Endothelial cell (in vitro differentiated cells): ENCODE results near the gene FOXL3. TPM values are rescaled to one million over a fixed set of nuclear protein-coding genes. Genes with fewer than 3 reads are reported as not detected.
"Not testable (repeated sequence)": the region's sequence is repeated elsewhere in the genome, so short reads cannot be mapped to it uniquely, and the experiment has no call there.

Source experiments
- DNase-seq: peaks from one replicate; pipeline ENCODE4 v3.0.0; 2021; ENCODE audit warnings: low spot score
- H3K27ac Mint-ChIP-seq: one replicate; pipeline ENCODE4 v1.8.0; 2021; ENCODE audit warnings: mixed read lengths, inconsistent platforms; ENCODE audit not compliant: unreplicated experiment
- H3K27me3 Mint-ChIP-seq: one replicate; pipeline ENCODE4 v1.8.0; 2021; ENCODE audit warnings: mild to moderate bottlenecking, moderate library complexity, mixed read lengths, inconsistent platforms; ENCODE audit not compliant: unreplicated experiment
- H3K36me3 Mint-ChIP-seq: one replicate; pipeline ENCODE4 v1.8.0; 2021; ENCODE audit warnings: mild to moderate bottlenecking, low read depth, mixed read lengths, inconsistent platforms; ENCODE audit not compliant: unreplicated experiment
- H3K4me1 Mint-ChIP-seq: one replicate; pipeline ENCODE4 v1.8.0; 2021; ENCODE audit warnings: mild to moderate bottlenecking, mixed read lengths, inconsistent platforms; ENCODE audit not compliant: unreplicated experiment
- H3K4me3 Mint-ChIP-seq: one replicate; pipeline ENCODE4 v1.8.0; 2021; ENCODE audit warnings: mild to moderate bottlenecking, mixed read lengths, inconsistent platforms; ENCODE audit not compliant: unreplicated experiment
- H3K9me3 Mint-ChIP-seq: one replicate; pipeline ENCODE4 v1.8.0; 2021; ENCODE audit warnings: mixed read lengths, inconsistent platforms; ENCODE audit not compliant: unreplicated experiment
- CTCF ChIP-seq: fragments of 200-600 bp; sonication (generic); IDR thresholded peaks from one replicate; pipeline ENCODE4 v1.5.0; 2021; ENCODE audit warnings: antibody characterized with exemption; ENCODE audit not compliant: unreplicated experiment
- total RNA-seq: library from RNA; stranded (reverse); fragmentation: NEBNext Ultra II Directional; extraction: Animal tissue kit (Norgen Biotek cat#: 25700); gene quantifications from one replicate; pipeline ENCODE4 v1.2.1, GENCODE V29; 2021; ENCODE audit not compliant: unreplicated experiment

FOXL3 gene
- total RNA-seq, 1 donor from 2014 or later = not detected

GRCh38 chr7:334618-335357, 44.8 kb downstream of the FOXL3 start:
- DNase-seq = no peak
- no peak for TF ChIP-seq CTCF
- peak overlapping the region; percentile 51 for H3K4me3 Mint-ChIP-seq
- peaks cover 5% of the 10 kb centered on the region for H3K36me3 Mint-ChIP-seq
- H3K27ac Mint-ChIP-seq = peak overlapping the region; percentile 77
- H3K9me3 Mint-ChIP-seq = no peaks in the 10 kb centered on the region
- peaks cover 17% of the 10 kb centered on the region for H3K27me3 Mint-ChIP-seq
- no peaks in the 10 kb centered on the region for H3K4me1 Mint-ChIP-seq

DNA sequence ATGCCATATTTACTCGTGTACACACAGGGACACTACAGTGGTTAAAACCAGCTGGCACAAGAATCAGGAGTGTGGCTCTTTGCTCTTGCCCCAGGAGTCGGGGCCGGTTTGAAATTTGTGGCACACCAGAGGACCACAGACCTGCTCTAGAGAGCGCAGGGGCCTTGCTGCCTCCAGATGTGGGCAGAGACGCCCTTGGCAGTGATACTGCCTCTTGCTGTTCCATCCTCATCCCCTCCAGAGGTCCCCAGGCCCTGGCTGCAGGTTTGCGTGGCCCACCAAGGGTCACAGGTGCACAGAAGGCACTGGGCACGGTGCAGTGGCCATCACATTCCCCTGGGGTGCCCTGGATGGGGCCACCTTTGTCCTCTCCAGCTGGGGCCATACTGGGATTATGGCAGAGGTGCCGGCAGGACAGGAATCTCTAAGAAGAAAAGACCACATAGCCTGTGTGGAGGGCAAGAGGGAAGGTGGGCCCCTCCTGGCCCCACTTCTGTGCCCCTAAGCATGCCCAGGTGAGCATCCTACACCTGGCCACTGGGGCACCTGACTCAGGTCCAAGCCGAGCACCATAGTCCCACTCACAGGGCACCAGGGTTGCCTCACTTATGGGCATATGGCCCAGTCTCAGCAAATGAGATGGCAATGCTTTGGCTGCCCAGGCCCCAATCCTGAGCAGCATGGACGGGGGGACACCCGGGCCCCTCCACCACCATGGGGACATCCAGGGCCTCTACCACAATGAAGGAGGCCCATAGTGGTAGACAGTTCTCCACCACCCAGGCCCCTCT, 45.6 kb downstream of the FOXL3 start:
- Mint-ChIP-seq H3K36me3 (peaks cover 5% of the 10 kb centered on the region), H3K27me3 (peaks cover 18% of the 10 kb centered on the region), H3K9me3 (no peaks in the 10 kb centered on the region), H3K27ac (no peak overlapping the region), H3K4me3 (peak overlapping the region; percentile 51), H3K4me1 (no peaks in the 10 kb centered on the region)
- DNase-seq = no peak
- no peak for TF ChIP-seq CTCF

DNA sequence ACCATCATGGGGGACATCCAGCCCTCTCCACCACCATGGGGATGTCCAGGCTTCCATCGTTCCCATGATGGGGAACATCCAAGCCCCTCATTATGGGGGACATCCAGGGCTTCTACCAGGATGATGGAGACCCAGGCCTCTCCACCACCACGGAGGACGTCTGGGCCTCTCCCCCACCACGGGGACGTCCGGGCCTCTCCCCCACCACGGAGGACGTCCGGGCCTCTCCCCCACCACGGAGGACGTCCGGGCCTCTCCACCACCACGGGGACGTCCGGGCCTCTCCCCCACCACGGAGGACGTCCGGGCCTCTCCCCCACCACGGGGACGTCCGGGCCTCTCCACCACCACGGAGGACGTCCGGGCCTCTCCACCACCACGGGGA, 46.2 kb downstream of the FOXL3 start:
- not testable (repeated sequence) for H3K36me3 Mint-ChIP-seq, H3K27ac Mint-ChIP-seq, H3K4me1 Mint-ChIP-seq, H3K4me3 Mint-ChIP-seq, DNase-seq, H3K9me3 Mint-ChIP-seq
- peaks cover 18% of the 10 kb centered on the region for H3K27me3 Mint-ChIP-seq

GRCh38 chr7:336810-337566, 47.0 kb downstream of the FOXL3 start:
- Mint-ChIP-seq H3K9me3 (no peaks in the 10 kb centered on the region), H3K4me1 (no peaks in the 10 kb centered on the region), H3K27ac (no peak overlapping the region), H3K27me3 (peaks cover 20% of the 10 kb centered on the region), H3K36me3 (peaks cover 5% of the 10 kb centered on the region), H3K4me3 (no peak overlapping the region)
- DNase-seq = no peak
- no peak for TF ChIP-seq CTCF

DNA sequence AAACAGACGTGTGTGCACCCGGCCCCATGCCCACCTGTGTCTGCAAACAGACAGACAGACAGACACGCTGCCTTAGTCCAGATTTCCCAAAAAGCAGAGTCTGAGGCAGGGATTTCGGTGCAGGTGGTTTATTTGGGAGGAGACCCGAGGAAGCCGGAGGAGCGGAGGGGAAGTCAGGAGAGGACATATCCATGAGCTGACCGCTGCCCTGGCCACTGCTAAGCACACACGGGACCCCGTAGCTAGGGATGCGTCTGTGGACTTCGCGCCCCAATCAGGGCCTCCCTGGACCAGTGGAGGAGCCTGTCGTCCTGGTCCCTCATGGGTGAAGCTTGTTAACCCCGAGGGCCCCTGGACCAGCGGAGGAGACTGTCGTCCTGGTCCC, 47.6 kb downstream of the FOXL3 start:
- DNase-seq = no peak
- Mint-ChIP-seq H3K27ac (no peak overlapping the region), H3K9me3 (no peaks in the 10 kb centered on the region), H3K4me3 (no peak overlapping the region), H3K36me3 (peaks cover 5% of the 10 kb centered on the region), H3K27me3 (peaks cover 18% of the 10 kb centered on the region), H3K4me1 (no peaks in the 10 kb centered on the region)
- no peak for TF ChIP-seq CTCF
